GM21447 (cell line): ENCODE results near the gene CDH4.

Experiments
- ATAC-seq: cut with Tn5 transposase; IDR thresholded peaks from one replicate; pipeline ENCODE4 v1.9.1; 2021; ENCODE audit not compliant: unreplicated experiment

CDH4 gene

GRCh38 chr20:61280217-61280980 lies 28.3 kb downstream of the CDH4 start:
- no peak for ATAC-seq

GRCh38 chr20:61281286-61281795 lies 29.3 kb downstream of the CDH4 start:
- ATAC-seq: no peak

- ATAC-seq: no peak
These were observed 32.7 kb downstream of the CDH4 start for GRCh38 chr20:61284752-61285151.

- no peak for ATAC-seq
These were observed 33.1 kb downstream of the CDH4 start for GRCh38 chr20:61285152-61285645.

GRCh38 chr20:61285691-61286090 lies 33.6 kb downstream of the CDH4 start:
- no peak for ATAC-seq

GRCh38 chr20:61287583-61288275 lies 35.7 kb downstream of the CDH4 start:
- ATAC-seq: no peak

GRCh38 chr20:61288331-61288784 lies 36.3 kb downstream of the CDH4 start:
- ATAC-seq: no peak

GRCh38 chr20:61289166-61289565 lies 37.1 kb downstream of the CDH4 start:
- ATAC-seq: no peak

GRCh38 chr20:61290721-61291120 lies 38.7 kb downstream of the CDH4 start:
- no peak for ATAC-seq

GRCh38 chr20:61291166-61291829 lies 39.2 kb downstream of the CDH4 start:
- no peak for ATAC-seq

GRCh38 chr20:61292391-61292790 lies 40.3 kb downstream of the CDH4 start:
- no peak for ATAC-seq

- ATAC-seq: no peak
These were observed 41.0 kb downstream of the CDH4 start for GRCh38 chr20:61292821-61293612.

- ATAC-seq: no peak
These were observed 41.9 kb downstream of the CDH4 start for GRCh38 chr20:61293951-61294350.

- no peak for ATAC-seq
These were observed 43.2 kb downstream of the CDH4 start for GRCh38 chr20:61295249-61295648.

- ATAC-seq: no peak
These were observed 43.9 kb downstream of the CDH4 start for GRCh38 chr20:61295682-61296628.

- no peak for ATAC-seq
These were observed 44.6 kb downstream of the CDH4 start for GRCh38 chr20:61296629-61297019.

- ATAC-seq: no peak
These were observed 45.4 kb downstream of the CDH4 start for GRCh38 chr20:61297491-61297890.

- no peak for ATAC-seq
These were observed 45.9 kb downstream of the CDH4 start for GRCh38 chr20:61297986-61298385.

GRCh38 chr20:61298661-61299060 lies 46.6 kb downstream of the CDH4 start:
- ATAC-seq: no peak

- no peak for ATAC-seq
These were observed 47.0 kb downstream of the CDH4 start for GRCh38 chr20:61299104-61299503.
